GM21737 (cell line): ENCODE measurements around the gene PCBP4.
"Not testable (repeated sequence)": the region's sequence is repeated elsewhere in the genome, so short reads cannot be mapped to it uniquely, and the experiment has no call there.

ENCODE experiments used
- ATAC-seq: cut with Tn5 transposase; IDR thresholded peaks from one replicate; pipeline ENCODE4 v1.9.1; 2021; ENCODE audit warnings: mild to moderate bottlenecking, moderate library complexity; ENCODE audit not compliant: unreplicated experiment

PCBP4 gene

GRCh38 chr3:51995346-51996163 lies 28.3 kb upstream of the PCBP4 start, which contains the start of gene RPL29:
Gene RPL29 (minus strand): TSS chr3:51995895. CDS start chr3:51995461, 434 bp downstream.
- peak; percentile 83 for ATAC-seq

DNA sequence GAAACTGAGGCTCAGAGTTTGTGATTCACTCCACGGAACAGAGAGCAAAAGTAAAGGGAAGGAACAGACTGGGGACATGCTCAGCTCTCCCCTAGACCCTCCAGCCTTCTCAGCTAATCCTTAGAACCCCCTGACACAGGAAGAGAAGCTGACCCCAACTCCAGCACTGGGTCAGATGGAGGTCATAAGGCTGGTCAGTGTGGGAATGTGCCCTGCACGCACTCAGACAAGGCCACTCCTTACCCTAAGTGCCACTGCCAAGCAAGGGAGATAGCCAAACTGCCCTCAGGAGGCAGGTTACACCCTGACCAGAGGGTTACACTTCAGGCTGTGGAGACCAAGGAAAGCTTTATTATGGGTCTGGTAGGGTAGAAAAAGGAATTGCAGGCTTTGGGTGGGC lies 27.3 kb upstream of the PCBP4 start:
- no peak for ATAC-seq

DNA sequence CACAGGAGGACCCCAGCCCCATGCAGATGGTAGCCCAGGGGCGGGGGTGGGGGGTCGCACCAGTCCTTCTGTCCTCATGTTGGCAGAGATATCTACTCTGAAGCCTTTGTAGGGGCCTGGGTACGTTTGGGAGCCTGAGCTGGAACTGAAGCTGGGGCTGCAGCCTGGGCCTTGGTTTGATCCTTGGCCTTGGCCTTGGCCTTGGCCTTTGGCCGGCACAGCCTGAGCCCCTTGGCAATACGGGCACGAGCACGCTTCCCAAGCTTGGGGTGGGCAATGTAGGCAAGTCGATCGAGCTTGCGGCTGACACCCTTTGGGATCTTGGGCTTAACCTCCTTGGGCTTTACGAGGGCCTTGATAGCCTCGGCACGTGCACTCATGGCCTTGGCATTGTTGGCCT lies 26.4 kb upstream of the PCBP4 start:
- ATAC-seq, result not testable (repeated sequence)

DNA sequence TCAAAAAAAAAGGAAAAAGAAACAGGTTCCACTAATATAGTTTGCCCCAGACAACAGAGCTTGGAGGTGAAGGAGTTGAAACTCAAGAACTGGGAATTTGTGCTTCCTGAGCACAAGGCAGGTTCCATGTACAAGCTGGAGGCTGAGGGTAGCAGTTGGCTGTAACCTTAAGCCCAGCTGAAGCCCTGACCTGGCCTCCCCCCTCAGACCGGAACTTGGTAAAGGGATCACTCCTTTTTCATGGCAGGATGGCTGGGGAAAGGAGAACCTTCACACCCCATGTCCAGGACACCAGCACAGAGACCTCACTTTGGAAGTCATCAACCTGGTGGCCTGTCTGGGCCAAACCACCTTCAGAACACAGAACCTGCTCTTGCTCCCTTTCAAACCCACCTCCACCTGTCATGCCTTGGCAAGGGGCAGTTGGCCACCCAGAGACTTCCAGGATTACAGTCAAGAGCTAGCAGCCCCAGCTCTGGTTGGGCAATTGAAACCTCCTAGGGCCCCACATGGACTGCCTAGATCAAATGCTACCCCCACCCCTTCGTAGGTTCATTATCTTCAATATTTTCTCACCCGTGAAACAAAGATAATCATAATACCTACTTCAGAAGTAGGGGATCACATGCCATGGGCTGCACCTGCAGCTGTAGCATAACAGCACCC lies 24.9 kb upstream of the PCBP4 start:
- ATAC-seq, result no peak

DNA sequence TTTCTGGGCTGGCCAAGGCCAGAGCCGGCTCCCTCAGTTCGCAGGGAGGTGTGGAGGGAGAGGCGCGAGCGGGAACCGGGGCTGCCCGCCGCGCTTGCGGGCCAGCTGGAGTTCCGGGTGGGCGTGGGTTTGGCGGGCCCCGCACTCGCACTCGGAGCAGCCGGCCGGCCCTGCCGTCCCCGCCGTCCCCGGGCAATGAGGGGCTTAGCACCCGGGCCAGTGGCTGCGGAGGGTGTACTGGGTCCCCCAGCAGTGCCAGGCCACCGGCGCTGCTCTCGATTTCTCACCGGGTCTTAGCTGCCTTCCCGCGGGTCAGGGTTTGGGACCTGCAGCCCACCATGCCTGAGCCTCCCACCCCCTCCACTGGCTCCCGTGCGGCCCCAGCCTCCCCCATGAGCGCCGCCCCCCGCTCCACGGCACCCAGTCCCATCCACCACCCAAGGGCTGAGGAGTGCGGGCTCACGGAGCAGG lies 23.3 kb upstream of the PCBP4 start:
- ATAC-seq, result not testable (repeated sequence)

GRCh38 chr3:51988286-51989146 lies 21.3 kb upstream of the PCBP4 start:
- ATAC-seq, result no peak

GRCh38 chr3:51987568-51987967 lies 20.3 kb upstream of the PCBP4 start:
- ATAC-seq, result no peak

DNA sequence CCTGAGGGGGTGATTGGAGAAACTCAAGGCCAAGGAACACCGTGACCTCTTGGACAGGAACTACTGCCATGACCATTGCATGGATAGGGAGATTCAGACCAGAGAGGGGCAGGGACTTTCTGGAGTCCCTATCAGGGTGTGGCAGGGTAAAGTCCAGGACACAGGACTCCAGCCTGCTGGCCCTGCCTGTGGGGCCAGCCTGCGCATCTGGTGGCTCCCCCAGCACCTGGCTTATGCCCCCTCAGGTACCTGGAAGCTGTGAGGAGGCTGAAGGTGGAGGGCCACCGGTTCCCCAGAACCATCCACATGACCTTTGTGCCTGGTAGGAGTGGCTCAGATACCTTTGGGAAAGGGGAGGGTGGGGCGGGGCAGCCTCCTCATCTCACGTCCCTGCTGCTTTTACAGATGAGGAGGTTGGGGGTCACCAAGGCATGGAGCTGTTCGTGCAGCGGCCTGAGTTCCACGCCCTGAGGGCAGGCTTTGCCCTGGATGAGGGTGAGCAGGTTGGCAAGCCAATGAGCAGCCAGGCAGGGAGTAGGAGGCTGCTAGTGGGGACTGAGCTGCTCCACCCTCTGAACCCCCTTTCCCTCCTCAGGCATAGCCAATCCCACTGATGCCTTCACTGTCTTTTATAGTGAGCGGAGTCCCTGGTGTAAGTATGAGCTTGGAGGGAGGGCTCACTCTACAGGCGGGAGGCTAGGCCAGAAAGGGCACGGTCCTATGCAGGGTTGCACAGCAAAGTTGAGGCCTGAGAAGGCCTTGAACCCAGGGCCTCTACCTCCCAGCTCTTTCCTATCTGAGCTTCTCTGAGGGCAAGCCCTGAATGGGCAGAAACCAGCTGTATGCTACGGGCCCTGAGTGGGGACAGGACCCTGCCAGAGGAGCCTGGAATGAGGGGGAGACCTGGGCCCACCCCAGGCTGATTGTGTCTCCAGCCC lies 19.0 kb upstream of the PCBP4 start:
- ATAC-seq, result no peak

DNA sequence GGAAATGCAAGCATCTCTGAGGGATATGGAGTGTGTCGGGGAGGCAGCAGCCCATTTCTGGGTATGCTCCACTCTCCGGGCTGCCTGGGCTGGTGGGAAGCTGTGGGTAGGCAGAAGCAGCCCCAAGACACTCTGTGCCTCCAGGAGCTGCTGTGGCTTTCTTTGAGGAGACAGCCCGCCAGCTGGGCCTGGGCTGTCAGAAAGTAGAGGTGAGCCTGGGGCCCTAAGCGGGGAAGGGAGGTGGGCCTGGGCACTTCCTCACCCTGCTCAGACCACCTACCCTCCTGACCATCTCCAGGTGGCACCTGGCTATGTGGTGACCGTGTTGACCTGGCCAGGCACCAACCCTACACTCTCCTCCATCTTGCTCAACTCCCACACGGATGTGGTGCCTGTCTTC lies 17.8 kb upstream of the PCBP4 start:
- no peak for ATAC-seq

DNA sequence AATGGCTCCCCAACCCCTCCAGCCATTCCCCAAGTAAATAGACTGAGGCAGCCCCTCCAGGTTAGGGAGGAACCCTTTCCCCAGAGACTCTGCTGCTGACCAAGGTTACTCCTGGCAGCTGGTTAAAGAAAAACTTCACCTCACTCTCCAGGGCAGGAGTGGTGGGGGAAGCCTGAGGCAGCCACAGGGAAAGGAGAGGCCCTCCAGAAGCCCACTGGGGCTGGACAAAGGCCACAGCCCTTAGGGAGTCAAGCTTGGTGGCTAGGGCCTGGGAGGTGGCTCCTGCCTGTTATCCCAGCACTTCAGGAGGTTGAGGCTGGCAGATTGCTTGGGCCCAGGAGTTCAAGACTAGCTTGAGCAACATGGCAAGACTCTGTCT lies 17.0 kb upstream of the PCBP4 start:
- no peak for ATAC-seq

- ATAC-seq, result no peak
These were observed 16.5 kb upstream of the PCBP4 start for GRCh38 chr3:51983578-51984268.

- ATAC-seq, result peak; percentile 73
These were observed 15.8 kb upstream of the PCBP4 start, which contains the start of gene ACY1 for GRCh38 chr3:51982838-51983577. Gene ACY1 (plus strand): TSS chr3:51983535. CDS start chr3:51984065, 530 bp downstream.

DNA sequence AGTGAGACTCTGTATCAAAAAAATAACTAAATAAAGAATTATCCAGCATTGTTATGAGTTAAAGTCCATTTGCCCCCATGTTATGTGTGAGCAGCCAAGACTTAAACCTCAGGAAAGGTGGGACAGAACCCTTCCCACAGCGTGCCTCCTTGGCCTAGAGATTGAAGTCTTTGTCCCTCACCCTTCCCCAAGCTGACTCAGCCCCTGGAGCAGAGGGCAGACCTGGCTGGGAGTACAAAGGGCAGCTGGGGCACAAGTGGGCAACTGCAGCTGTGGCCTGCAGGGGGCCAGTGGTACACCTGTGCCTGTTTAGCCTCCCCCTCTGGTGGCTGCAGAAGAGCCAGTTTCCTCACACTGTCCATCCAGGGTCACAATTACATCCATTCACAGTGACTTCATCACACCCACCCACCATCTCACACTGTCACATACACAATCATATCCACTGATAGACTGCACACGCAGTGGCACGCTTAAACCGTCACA lies 15.1 kb upstream of the PCBP4 start:
- peak; percentile 49 for ATAC-seq

GRCh38 chr3:51980253-51980652 lies 13.0 kb upstream of the PCBP4 start:
- no peak for ATAC-seq

GRCh38 chr3:51978143-51978502 lies 10.9 kb upstream of the PCBP4 start:
- no peak for ATAC-seq

- no peak for ATAC-seq
These were observed 10.3 kb upstream of the PCBP4 start for GRCh38 chr3:51977446-51978142.

DNA sequence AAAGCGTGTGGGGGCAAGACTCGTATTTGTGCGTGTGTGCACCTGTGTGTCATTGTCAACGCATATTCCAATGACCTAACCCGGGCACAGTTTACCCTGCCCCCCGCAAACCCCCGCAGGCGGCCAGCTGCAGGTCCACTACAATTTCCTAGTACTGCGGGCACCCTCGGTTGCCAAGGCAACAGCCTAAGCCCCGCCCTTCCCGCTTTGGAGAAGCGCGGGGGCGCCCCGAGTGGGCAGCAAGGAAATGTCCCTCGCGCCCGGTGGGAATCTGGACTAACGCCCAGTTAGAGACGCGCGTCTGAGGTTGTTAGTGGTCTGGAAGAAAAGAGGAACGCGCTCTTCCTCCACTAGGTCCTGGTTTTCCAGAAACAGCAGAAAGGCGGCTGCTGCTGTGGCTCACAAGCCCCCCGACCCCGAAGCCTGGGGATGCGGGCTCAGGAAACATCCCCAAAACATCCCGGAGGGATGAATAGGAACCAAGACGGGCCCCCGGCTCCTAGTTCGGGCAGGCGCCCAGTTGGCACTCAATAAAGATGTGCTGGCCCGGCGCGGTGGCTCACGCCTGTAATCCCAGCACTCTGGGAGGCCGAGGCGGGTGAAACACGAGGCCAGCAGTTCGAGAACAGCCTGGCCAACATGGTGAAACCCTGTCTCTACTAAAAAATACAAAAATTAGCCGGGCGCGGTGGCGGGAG lies 8.7 kb upstream of the PCBP4 start:
- no peak for ATAC-seq
